ENCODE measurements around the gene IL4R.
A peak's percentile ranks its signal among the peaks of the same experiment; 100 is the strongest.

The IL4R gene

GRCh38 chr16:27381236-27381635 is 67.5 kb downstream of the IL4R start:
- H3K9ac ChIP-seq (ENCODE audit: low read length): no peak overlapping the region
- no peak overlapping the region for H2AFZ ChIP-seq (ENCODE audit: low read length)
- TF ChIP-seq EZH2 (optimal IDR thresholded peaks at IDR 0.05; ENCODE audit: low read depth, low read length) (no peak), CTCF (IDR thresholded peaks at IDR 0.05; ENCODE audit: low read length) (no peak), EZH2phosphoT487 (IDR thresholded peaks at IDR 0.05; ENCODE audit: low read length) (no peak)
- H4K20me1 ChIP-seq (ENCODE audit: insufficient read depth, low read length): no peaks in the 10 kb centered on the region
- no peak for DNase-seq
- peaks cover 27% of the 10 kb centered on the region for H3K4me1 ChIP-seq (ENCODE audit: low read length)
- no peak overlapping the region for H3K27ac ChIP-seq (ENCODE audit: low read length)
- H3F3A ChIP-seq (ENCODE audit: insufficient read depth, low read length): no peaks in the 10 kb centered on the region
- H3K9me2 ChIP-seq (replicated peaks; ENCODE audit: insufficient read depth, low read length): no peaks in the 10 kb centered on the region
- H3K79me2 ChIP-seq (ENCODE audit: low read length): no peaks in the 10 kb centered on the region
- no peak overlapping the region for H3K4me3 ChIP-seq (ENCODE audit: low read length)
- H3K9me3 ChIP-seq (replicated peaks; ENCODE audit: insufficient read depth, low read length): no peaks in the 10 kb centered on the region
- no peaks in the 10 kb centered on the region for H3K27me3 ChIP-seq (replicated peaks; ENCODE audit: insufficient read depth, low read length)
- H3K36me3 ChIP-seq (replicated peaks; ENCODE audit: insufficient read depth, low read length): no peaks in the 10 kb centered on the region
- no peak overlapping the region for H3K4me2 ChIP-seq (ENCODE audit: low read depth, low read length)

- Histone ChIP-seq H4K20me1 (ENCODE audit: insufficient read depth, low read length) (no peaks in the 10 kb centered on the region), H3K27me3 (replicated peaks; ENCODE audit: insufficient read depth, low read length) (no peaks in the 10 kb centered on the region), H3K9me3 (replicated peaks; ENCODE audit: insufficient read depth, low read length) (no peaks in the 10 kb centered on the region), H3K4me3 (ENCODE audit: low read length) (no peak overlapping the region), H3K9ac (ENCODE audit: low read length) (no peak overlapping the region), H3K4me1 (ENCODE audit: low read length) (peaks cover 27% of the 10 kb centered on the region), H2AFZ (ENCODE audit: low read length) (no peak overlapping the region), H3K9me2 (replicated peaks; ENCODE audit: insufficient read depth, low read length) (no peaks in the 10 kb centered on the region), H3F3A (ENCODE audit: insufficient read depth, low read length) (no peaks in the 10 kb centered on the region), H3K79me2 (ENCODE audit: low read length) (no peaks in the 10 kb centered on the region), H3K27ac (ENCODE audit: low read length) (no peak overlapping the region), H3K4me2 (ENCODE audit: low read depth, low read length) (no peak overlapping the region), H3K36me3 (replicated peaks; ENCODE audit: insufficient read depth, low read length) (no peaks in the 10 kb centered on the region)
- DNase-seq: no peak
- TF ChIP-seq EZH2 (optimal IDR thresholded peaks at IDR 0.05; ENCODE audit: low read depth, low read length): no peak
- TF ChIP-seq CTCF (IDR thresholded peaks at IDR 0.05; ENCODE audit: low read length): no peak
- TF ChIP-seq EZH2phosphoT487 (IDR thresholded peaks at IDR 0.05; ENCODE audit: low read length): no peak
Measured at GRCh38 chr16:27381974-27382855, 68.4 kb downstream of the IL4R start.

- H4K20me1 ChIP-seq (ENCODE audit: insufficient read depth, low read length): no peaks in the 10 kb centered on the region
- H3K9me3 ChIP-seq (replicated peaks; ENCODE audit: insufficient read depth, low read length): no peaks in the 10 kb centered on the region
- no peak overlapping the region for H3K9ac ChIP-seq (ENCODE audit: low read length)
- peaks cover 7% of the 10 kb centered on the region for H3F3A ChIP-seq (ENCODE audit: insufficient read depth, low read length)
- H3K4me2 ChIP-seq (ENCODE audit: low read depth, low read length): peak overlapping the region; percentile 33; the same call in 1 of the 2 replicates
- no peaks in the 10 kb centered on the region for H3K36me3 ChIP-seq (replicated peaks; ENCODE audit: insufficient read depth, low read length)
- H3K4me3 ChIP-seq (ENCODE audit: low read length): no peak overlapping the region
- H3K79me2 ChIP-seq (ENCODE audit: low read length): no peaks in the 10 kb centered on the region
- H3K27me3 ChIP-seq (replicated peaks; ENCODE audit: insufficient read depth, low read length): no peaks in the 10 kb centered on the region
- H2AFZ ChIP-seq (ENCODE audit: low read length): no peak overlapping the region
- H3K27ac ChIP-seq (ENCODE audit: low read length): peak overlapping the region; percentile 24; the same call in 1 of the 2 replicates
- DNase-seq: peak; percentile 2
- H3K9me2 ChIP-seq (replicated peaks; ENCODE audit: insufficient read depth, low read length): no peaks in the 10 kb centered on the region
- peaks cover 40% of the 10 kb centered on the region for H3K4me1 ChIP-seq (ENCODE audit: low read length)
- TF ChIP-seq EZH2phosphoT487 (IDR thresholded peaks at IDR 0.05; ENCODE audit: low read length): no peak
- TF ChIP-seq CTCF (IDR thresholded peaks at IDR 0.05; ENCODE audit: low read length): no peak
- TF ChIP-seq EZH2 (optimal IDR thresholded peaks at IDR 0.05; ENCODE audit: low read depth, low read length): no peak
Measured at GRCh38 chr16:27383556-27384243, 69.9 kb downstream of the IL4R start.
